CD4-positive, alpha-beta T cell (primary cell): ENCODE measurements around the gene CCSER1. TPM values are rescaled to one million over a fixed set of nuclear protein-coding genes. Genes with fewer than 3 reads are reported as not detected.

ENCODE experiments used
- ATAC-seq: fragments of 200-7000 bp; cut with Tn5 transposase; one replicate; pipeline ENCODE4 v1.10.0; 2022; ENCODE audit warnings: mild to moderate bottlenecking; ENCODE audit not compliant: poor library complexity
- CTCF ChIA-PET: fragments of 350-600 bp; sonication (Branson Sonifier 250); formaldehyde crosslinking; loops from one replicate; lab custom pipeline; 2021; ENCODE audit warnings: antibody characterized with exemption, inconsistent platforms; lab: Charles Lee
- POLR2A ChIA-PET: fragments of 350-600 bp; sonication (Branson Sonifier 250); formaldehyde crosslinking; loops from one replicate; lab custom pipeline; 2021; ENCODE audit warnings: antibody characterized with exemption, inconsistent platforms; lab: Charles Lee
- DNase-seq, 14 experiments: peaks; one replicate each; pipeline ENCODE4 v3.0.0-alpha.2; 2013 to 2020; ENCODE audit warnings: mixed read lengths in 2 of 14
- H3K27ac ChIP-seq, 2 donors: one replicate each; pipeline versions ENCODE4 v1.5.1 to v1.7.0; 2013; ENCODE audit warnings: low read length in 2 of 2, low read depth in 1 of 2, mild to moderate bottlenecking in 1 of 2
- H3K27me3 ChIP-seq, 2 experiments: 1 replicate in 1 of 2; 2 replicates in 1 of 2; pipeline versions ENCODE4 v1.6.1 to v1.7.0; 2013; ENCODE audit warnings: low read length in 2 of 2, control low read depth in 1 of 2, mild to moderate bottlenecking in 1 of 2, moderate library complexity in 1 of 2; ENCODE audit not compliant: insufficient read depth in 2 of 2, control insufficient read depth in 1 of 2
- H3K36me3 ChIP-seq: one replicate; pipeline ENCODE4 v1.6.1; 2013; ENCODE audit warnings: low read length, control low read depth; ENCODE audit not compliant: insufficient read depth
- H3K4me1 ChIP-seq: one replicate; pipeline ENCODE4 v1.6.1; 2013; ENCODE audit warnings: low read length, control low read depth; ENCODE audit not compliant: insufficient read depth
- H3K4me3 ChIP-seq: one replicate; pipeline ENCODE4 v1.5.1; 2013; ENCODE audit warnings: mild to moderate bottlenecking, low read length, moderate library complexity
- H3K9me3 ChIP-seq, 2 experiments: 1 replicate in 1 of 2; 2 replicates in 1 of 2; pipeline versions ENCODE4 v1.6.1 to v1.7.0; 2013; ENCODE audit warnings: low read length in 2 of 2, mild to moderate bottlenecking in 2 of 2, control low read depth in 1 of 2, moderate library complexity in 1 of 2; ENCODE audit not compliant: control insufficient read depth in 1 of 2, insufficient read depth in 1 of 2
- H3K27ac Mint-ChIP-seq: one replicate; pipeline ENCODE4 v1.8.0; 2020; ENCODE audit warnings: mixed read lengths
- H3K27me3 Mint-ChIP-seq: one replicate; pipeline ENCODE4 v1.8.0; 2021; ENCODE audit warnings: mixed read lengths
- H3K36me3 Mint-ChIP-seq: one replicate; pipeline ENCODE4 v1.8.0; 2021; ENCODE audit warnings: low read depth, mixed read lengths
- H3K4me1 Mint-ChIP-seq: one replicate; pipeline ENCODE4 v1.8.0; 2021; ENCODE audit warnings: low read depth, mixed read lengths
- H3K4me3 Mint-ChIP-seq: one replicate; pipeline ENCODE4 v1.8.0; 2020; ENCODE audit warnings: mild to moderate bottlenecking, mixed read lengths
- H3K9me3 Mint-ChIP-seq: one replicate; pipeline ENCODE4 v1.8.0; 2020; ENCODE audit warnings: mixed read lengths
- CTCF ChIP-seq: fragments of 200-600 bp; IDR thresholded peaks from one replicate; pipeline ENCODE4 v1.8.0; 2022; ENCODE audit warnings: antibody characterized with exemption, mild to moderate bottlenecking
- intact Hi-C, 2 experiments: fragments of 100-400 bp; cut with DNase I in 1 of 2; cut with micrococcal nuclease in 1 of 2; formaldehyde crosslinking; loops; one replicate each; pipeline versions ENCODE4 v1.15.1 to v1.9.0; 2023 to 2025; cut with DNase I, micrococcal nuclease
- total RNA-seq, 174 experiments: library from RNA in 2 of 174; stranded (reverse) in 2 of 174; gene quantifications; one replicate each; pipeline ENCODE4 v1.2.3 and lab custom pipeline; 2021 to 2026

CCSER1 gene
- total RNA-seq, 2 experiments from 2014 or later, result 0.36 to 0.71 TPM

- Mint-ChIP-seq H3K27me3 (no peaks in the 10 kb centered on the region), H3K4me3 (no peak overlapping the region), H3K27ac (no peak overlapping the region), H3K9me3 (peaks cover 3% of the 10 kb centered on the region), H3K36me3 (no peaks in the 10 kb centered on the region), H3K4me1 (no peaks in the 10 kb centered on the region)
- no peak overlapping the region for H3K4me3 ChIP-seq
- peaks cover 0 to 13% of the 10 kb centered on the region in 2 experiments for H3K9me3 ChIP-seq
- ATAC-seq (no peak), DNase-seq (no peak)
- no peaks in the 10 kb centered on the region for H3K36me3 ChIP-seq
- CTCF ChIA-PET, result no interaction called here
- POLR2A ChIA-PET, result no interaction called here
- intact Hi-C loops, result no loop called here
- no peaks in the 10 kb centered on the region for H3K4me1 ChIP-seq
- no peak overlapping the region for H3K27ac ChIP-seq
- TF ChIP-seq CTCF, result no peak
- H3K27me3 ChIP-seq, result no peaks in the 10 kb centered on the region
Measured at GRCh38 chr4:90209922-90210321, 82.7 kb downstream of the CCSER1 start.

GRCh38 chr4:90211174-90211573, 84.0 kb downstream of the CCSER1 start:
- Histone ChIP-seq H3K4me1 (no peaks in the 10 kb centered on the region), H3K27me3 (no peaks in the 10 kb centered on the region), H3K9me3 (peaks cover 0 to 13% of the 10 kb centered on the region in 2 experiments), H3K4me3 (no peak overlapping the region), H3K36me3 (no peaks in the 10 kb centered on the region), H3K27ac (no peak overlapping the region)
- CTCF ChIA-PET, result no interaction called here
- no peaks in the 10 kb centered on the region for H3K36me3 Mint-ChIP-seq
- intact Hi-C loops, result no loop called here
- H3K4me1 Mint-ChIP-seq, result no peaks in the 10 kb centered on the region
- peaks cover 3% of the 10 kb centered on the region for H3K9me3 Mint-ChIP-seq
- TF ChIP-seq CTCF, result no peak
- POLR2A ChIA-PET, result no interaction called here
- H3K27ac Mint-ChIP-seq, result no peak overlapping the region
- no peak overlapping the region for H3K4me3 Mint-ChIP-seq
- no peak for ATAC-seq
- no peak for DNase-seq
- H3K27me3 Mint-ChIP-seq, result no peaks in the 10 kb centered on the region

GRCh38 chr4:90215286-90215685, 88.1 kb downstream of the CCSER1 start:
- H3K27ac Mint-ChIP-seq, result no peak overlapping the region

More at GRCh38 chr4:90215286-90215685, 88.1 kb downstream of the CCSER1 start:
- no peak overlapping the region for H3K4me3 Mint-ChIP-seq
- no peaks in the 10 kb centered on the region for H3K36me3 Mint-ChIP-seq
- no peak for DNase-seq
- Histone ChIP-seq H3K4me3 (no peak overlapping the region), H3K27me3 (no peaks in the 10 kb centered on the region), H3K36me3 (no peaks in the 10 kb centered on the region), H3K4me1 (no peaks in the 10 kb centered on the region), H3K9me3 (no peaks in the 10 kb centered on the region), H3K27ac (no peak overlapping the region)
- POLR2A ChIA-PET, result no interaction called here
- H3K4me1 Mint-ChIP-seq, result no peaks in the 10 kb centered on the region
- CTCF ChIA-PET, result no interaction called here
- H3K27me3 Mint-ChIP-seq, result no peaks in the 10 kb centered on the region
- intact Hi-C loops, result no loop called here
- no peak for TF ChIP-seq CTCF
- H3K9me3 Mint-ChIP-seq, result no peaks in the 10 kb centered on the region
- ATAC-seq, result no peak
